GM18951 (cell line): Measurements from ENCODE around the gene ATP8B1.

Experiments
- POLR2A ChIP-seq: IDR thresholded peaks from 4 replicates; pipeline ENCODE4 v1.6.1; 2011; ENCODE audit warnings: mild to moderate bottlenecking; ENCODE audit not compliant: insufficient read length, insufficient read depth; ENCODE audit errors: extremely low read depth
- in situ Hi-C: fragments of 300-500 bp; cut with MboI; formaldehyde crosslinking; loops from one replicate; pipeline ENCODE4 v1.12.0; 2022; ENCODE audit warnings: low sequenced_read_pairs, mixed read lengths, inconsistent platforms; ENCODE audit not compliant: unreplicated experiment

The ATP8B1 gene

DNA sequence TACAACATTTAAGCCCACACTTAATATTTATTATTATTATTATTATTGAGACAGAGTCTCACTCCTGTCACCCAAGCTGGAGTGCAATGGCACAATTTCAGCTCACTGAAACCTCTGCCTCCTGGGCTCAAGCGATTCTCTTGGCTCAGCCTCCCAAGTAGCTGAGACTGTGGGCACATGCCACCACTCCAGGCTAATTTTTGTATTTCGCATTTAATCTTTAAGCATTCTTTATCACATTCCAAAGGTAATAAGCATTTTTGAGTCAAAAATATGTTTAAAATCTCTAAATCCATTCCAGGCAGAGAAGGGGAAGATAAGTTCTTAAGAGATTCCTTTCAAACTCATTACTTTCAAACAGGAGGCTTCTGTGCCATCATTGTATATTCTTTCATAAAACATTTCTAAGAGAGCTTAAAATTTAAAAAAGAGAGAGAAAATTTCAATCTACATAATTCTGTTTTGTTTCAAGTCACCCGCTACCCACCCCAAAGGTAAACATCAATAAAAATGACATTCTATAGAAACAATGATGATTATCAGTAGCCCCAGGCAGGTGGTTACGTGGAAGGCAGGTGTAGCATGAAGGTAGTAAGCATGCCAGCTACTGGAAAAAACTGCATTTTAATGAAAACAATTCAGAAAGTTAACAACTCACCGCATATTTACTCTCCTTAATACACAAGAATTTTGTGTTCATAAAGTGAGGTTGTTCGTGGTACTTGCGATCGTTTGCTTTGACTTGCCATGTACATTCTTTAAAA is 97.1 kb downstream of the ATP8B1 start:
- in situ Hi-C loops = no loop called here
- no peak for TF ChIP-seq POLR2A

GRCh38 chr18:57705011-57705410 is 98.1 kb downstream of the ATP8B1 start:
- TF ChIP-seq POLR2A = no peak
- in situ Hi-C loops = no loop called here

- in situ Hi-C loops = no loop called here
- TF ChIP-seq POLR2A = no peak
Measured at GRCh38 chr18:57698571-57699276, 104.4 kb downstream of the ATP8B1 start.

DNA sequence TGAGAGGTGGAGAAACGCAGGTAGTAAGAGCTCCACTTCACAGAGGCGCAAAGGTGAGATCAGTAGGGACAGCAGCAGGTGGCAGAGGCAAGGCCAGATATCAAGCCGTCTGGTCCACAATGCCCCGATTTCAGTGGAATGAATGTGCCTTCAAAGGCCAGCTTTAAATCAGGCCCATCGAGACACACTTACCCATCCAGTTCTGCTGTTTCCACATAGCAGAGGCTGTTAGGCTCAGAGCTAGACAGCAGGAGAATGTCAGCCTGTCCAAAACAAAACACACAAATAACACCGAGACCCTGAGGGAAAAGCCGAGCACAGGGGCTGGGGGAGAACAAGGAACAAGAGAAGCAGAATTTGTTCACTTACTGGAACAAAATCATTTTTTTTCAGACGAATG is 105.7 kb downstream of the ATP8B1 start:
- TF ChIP-seq POLR2A = no peak
- in situ Hi-C loops = no loop called here

- no peak for TF ChIP-seq POLR2A
- in situ Hi-C loops = no loop called here
Measured at GRCh38 chr18:57696271-57696670, 106.8 kb downstream of the ATP8B1 start.

DNA sequence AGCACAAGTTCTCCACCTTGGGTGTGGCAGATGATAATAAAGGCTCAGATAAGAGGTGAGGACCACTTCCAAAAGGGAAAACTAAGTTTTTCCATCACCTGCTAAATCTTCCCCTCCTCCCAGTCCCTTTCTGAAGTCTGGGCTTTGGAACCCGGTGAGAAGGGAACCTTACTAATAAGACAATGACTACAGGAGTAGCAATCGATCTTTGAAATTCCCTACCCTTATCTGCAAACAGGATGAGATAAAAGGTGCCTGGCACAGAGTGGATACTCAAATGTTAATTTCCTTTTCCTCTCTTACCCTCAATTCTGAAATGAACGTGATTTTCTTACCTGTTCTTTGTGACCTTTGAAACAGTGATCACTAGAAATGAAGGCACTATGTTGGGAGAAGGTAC is 111.8 kb downstream of the ATP8B1 start:
- in situ Hi-C loops = no loop called here
- no peak for TF ChIP-seq POLR2A

GRCh38 chr18:57687970-57688369 is 115.1 kb downstream of the ATP8B1 start:
- TF ChIP-seq POLR2A = no peak
- in situ Hi-C loops = no loop called here

GRCh38 chr18:57683470-57683869 is 119.6 kb downstream of the ATP8B1 start:
- in situ Hi-C loops = no loop called here
- TF ChIP-seq POLR2A = no peak

GRCh38 chr18:57677262-57678211 is 125.6 kb downstream of the ATP8B1 start:
- in situ Hi-C loops = no loop called here

DNA sequence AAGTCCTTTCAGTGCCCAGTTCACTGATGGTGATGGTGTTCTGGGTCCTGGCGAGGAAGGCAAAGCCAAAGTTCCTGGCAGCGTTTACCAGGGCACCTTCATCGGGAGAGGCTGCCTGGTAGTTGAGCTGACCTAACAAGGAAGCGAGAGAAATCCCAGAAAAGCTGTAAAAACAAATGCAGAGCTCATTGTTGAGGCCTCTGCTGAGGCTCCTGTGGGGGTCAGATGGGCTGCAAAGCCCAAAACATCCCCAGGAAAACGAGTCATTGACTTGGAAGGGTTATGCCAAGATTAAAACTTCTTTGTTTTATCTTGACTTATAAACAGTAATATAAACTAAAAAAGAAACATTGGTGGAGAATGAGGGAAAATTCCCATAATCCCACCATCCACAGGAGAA is 128.2 kb downstream of the ATP8B1 start:
- in situ Hi-C loops = no loop called here
- no peak for TF ChIP-seq POLR2A

More at GRCh38 chr18:57677262-57678211, 125.6 kb downstream of the ATP8B1 start:
- no peak for TF ChIP-seq POLR2A

GRCh38 chr18:57670046-57670445 is 133.1 kb downstream of the ATP8B1 start:
- TF ChIP-seq POLR2A = no peak
- in situ Hi-C loops = no loop called here

DNA sequence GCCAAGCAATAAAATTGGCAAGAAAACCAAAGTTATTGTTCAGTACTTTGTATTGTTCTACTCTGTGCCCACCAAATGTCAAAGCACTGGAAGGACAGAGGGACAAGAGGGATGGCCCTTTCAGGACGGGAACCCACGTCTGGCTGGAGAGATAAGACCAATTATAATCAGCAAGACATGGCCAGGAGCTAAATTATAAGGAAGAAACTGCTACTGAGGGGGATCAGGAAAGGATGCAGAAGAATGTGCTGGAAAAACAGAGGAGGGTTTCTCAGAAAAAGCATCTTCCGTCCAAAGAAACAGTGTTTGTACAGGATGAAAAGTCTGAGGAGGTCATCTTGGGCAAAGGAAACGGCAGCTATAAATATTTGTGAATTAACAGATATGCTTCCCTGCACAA is 135.1 kb downstream of the ATP8B1 start:
- in situ Hi-C loops = no loop called here

GRCh38 chr18:57666818-57667497 is 136.2 kb downstream of the ATP8B1 start:
- in situ Hi-C loops = no loop called here
- no peak for TF ChIP-seq POLR2A

More for the DNA sequence above, 135.1 kb downstream of the ATP8B1 start:
- no peak for TF ChIP-seq POLR2A

- no peak for TF ChIP-seq POLR2A
- in situ Hi-C loops = no loop called here
Measured at GRCh38 chr18:57664568-57665165, 138.4 kb downstream of the ATP8B1 start.
